ENCODE results near the gene NELFCD. TPM values are rescaled to one million over a fixed set of nuclear protein-coding genes. Genes with fewer than 3 reads are reported as not detected.

Gene NELFCD
- total RNA-seq, 4 donors from 2014 or later, result 36.3 to 64.8 (median 47.0) TPM

GRCh38 chr20:59020938-59021551 lies 40.0 kb downstream of the NELFCD start:
- TF ChIP-seq CTCF (IDR thresholded peaks at IDR 0.05; ENCODE audit: low read depth), result no peak

- no peak for TF ChIP-seq CTCF (IDR thresholded peaks at IDR 0.05; ENCODE audit: low read depth)
These were observed 41.7 kb downstream of the NELFCD start for GRCh38 chr20:59022754-59023153.

GRCh38 chr20:59023616-59024015 lies 42.6 kb downstream of the NELFCD start:
- no peak for TF ChIP-seq CTCF (IDR thresholded peaks at IDR 0.05; ENCODE audit: low read depth)

- TF ChIP-seq CTCF (IDR thresholded peaks at IDR 0.05; ENCODE audit: low read depth), result no peak
These were observed 43.1 kb downstream of the NELFCD start for GRCh38 chr20:59024111-59024530.

- no peak for TF ChIP-seq CTCF (IDR thresholded peaks at IDR 0.05; ENCODE audit: low read depth)
These were observed 44.0 kb downstream of the NELFCD start for GRCh38 chr20:59025086-59025485.

GRCh38 chr20:59025511-59025910 lies 44.5 kb downstream of the NELFCD start:
- no peak for TF ChIP-seq CTCF (IDR thresholded peaks at IDR 0.05; ENCODE audit: low read depth)

- no peak for TF ChIP-seq CTCF (IDR thresholded peaks at IDR 0.05; ENCODE audit: low read depth)
These were observed 46.1 kb downstream of the NELFCD start for GRCh38 chr20:59026904-59027740.

Data from subcutaneous adipose tissue (tissue), 4 donors.